ENCODE data around the gene KIAA0040.

- no peak for TF ChIP-seq CTCF (IDR thresholded peaks at IDR 0.05)
- no peak for TF ChIP-seq EZH2 (IDR thresholded peaks at IDR 0.05; ENCODE audit: borderline replicate concordance, insufficient read depth, low read depth, low read length, poor library complexity, severe bottlenecking)
These were observed 29.8 kb upstream of the KIAA0040 start for GRCh38 chr1:175222296-175222938.

Data from B cell (primary cell).